Ascending aorta (tissue), 2 donors: ENCODE results near the gene SURF1. TPM values are rescaled to one million over a fixed set of nuclear protein-coding genes. Genes with fewer than 3 reads are reported as not detected.

ENCODE experiments used
- DNase-seq, 2 donors: peaks; one replicate each; pipeline ENCODE4 v3.0.0-alpha.2; 2019; ENCODE audit warnings: low spot score in 2 of 2
- H3K27ac ChIP-seq, 2 donors: fragments of 200-600 bp; sonication (generic); one replicate each; pipeline ENCODE4 v1.5.1; 2016 to 2017; ENCODE audit warnings: mild to moderate bottlenecking in 1 of 2
- H3K27me3 ChIP-seq: fragments of 200-600 bp; sonication (generic); one replicate; pipeline ENCODE4 v1.5.1; 2017
- H3K36me3 ChIP-seq, 2 donors: fragments of 200-600 bp; sonication (generic); one replicate each; pipeline ENCODE4 v1.5.1; 2016
- H3K4me1 ChIP-seq, 2 donors: fragments of 200-600 bp; sonication (generic); one replicate each; pipeline ENCODE4 v1.5.1; 2016 to 2017; ENCODE audit warnings: mild to moderate bottlenecking in 1 of 2
- H3K4me3 ChIP-seq, 2 donors: fragments of 200-600 bp; sonication (generic); one replicate each; pipeline ENCODE4 v1.5.1; 2016 to 2017; ENCODE audit warnings: mild to moderate bottlenecking in 1 of 2
- H3K9me3 ChIP-seq, 2 donors: fragments of 200-600 bp; sonication (generic); one replicate each; pipeline ENCODE4 v1.5.1; 2016
- intact Hi-C: fragments of 100-400 bp; cut with DNase I; formaldehyde crosslinking; loops from one replicate; pipeline ENCODE4 v1.15.1; 2023
- total RNA-seq: library from RNA; depleted of rRNA; stranded (reverse); fragments of >200 nt; gene quantifications from one replicate; pipeline ENCODE4 v1.1.0, GENCODE V29; 2016
- TF ChIP-seq, protein P1 (sequence below), 3 experiments: fragments of 200-600 bp in 2 of 3; fragments of 450-650 bp in 1 of 3; sonication (generic) in 2 of 3; IDR thresholded peaks; one replicate each; pipeline ENCODE4 v1.5.1; 2016 to 2019; ENCODE audit warnings: antibody characterized with exemption in 3 of 3, mild to moderate bottlenecking in 1 of 3, moderate library complexity in 1 of 3

SURF1 gene
- total RNA-seq, 1 donor from 2014 or later, result 19.9 TPM

DNA sequence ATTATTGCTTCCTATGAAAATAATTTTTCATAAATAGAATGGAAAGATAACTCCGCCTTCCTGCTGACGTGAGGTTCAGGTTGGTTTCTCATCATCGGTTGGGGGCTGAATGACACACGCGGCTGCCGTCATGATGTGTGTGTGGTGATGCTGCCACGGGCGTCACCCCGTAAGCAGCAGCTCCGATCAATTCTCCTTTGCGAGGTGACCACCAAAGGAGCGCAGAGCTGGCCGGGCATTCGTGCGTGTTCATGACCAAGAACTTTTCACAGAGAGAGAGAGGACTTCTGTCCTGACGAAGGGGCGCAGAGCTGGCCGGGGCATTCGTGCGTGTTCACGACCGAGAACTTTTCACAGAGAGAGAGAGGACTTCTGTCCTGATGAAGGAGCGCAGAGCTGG is 50.6 kb downstream of the SURF1 start:
- DNase-seq, result no peak
- Histone ChIP-seq H3K27me3 (no peaks in the 10 kb centered on the region), H3K4me1 (no peaks in the 10 kb centered on the region), H3K27ac (no peak overlapping the region), H3K36me3 (no peaks in the 10 kb centered on the region), H3K9me3 (no peaks in the 10 kb centered on the region), H3K4me3 (no peak overlapping the region)
- TF ChIP-seq, protein P1, sequence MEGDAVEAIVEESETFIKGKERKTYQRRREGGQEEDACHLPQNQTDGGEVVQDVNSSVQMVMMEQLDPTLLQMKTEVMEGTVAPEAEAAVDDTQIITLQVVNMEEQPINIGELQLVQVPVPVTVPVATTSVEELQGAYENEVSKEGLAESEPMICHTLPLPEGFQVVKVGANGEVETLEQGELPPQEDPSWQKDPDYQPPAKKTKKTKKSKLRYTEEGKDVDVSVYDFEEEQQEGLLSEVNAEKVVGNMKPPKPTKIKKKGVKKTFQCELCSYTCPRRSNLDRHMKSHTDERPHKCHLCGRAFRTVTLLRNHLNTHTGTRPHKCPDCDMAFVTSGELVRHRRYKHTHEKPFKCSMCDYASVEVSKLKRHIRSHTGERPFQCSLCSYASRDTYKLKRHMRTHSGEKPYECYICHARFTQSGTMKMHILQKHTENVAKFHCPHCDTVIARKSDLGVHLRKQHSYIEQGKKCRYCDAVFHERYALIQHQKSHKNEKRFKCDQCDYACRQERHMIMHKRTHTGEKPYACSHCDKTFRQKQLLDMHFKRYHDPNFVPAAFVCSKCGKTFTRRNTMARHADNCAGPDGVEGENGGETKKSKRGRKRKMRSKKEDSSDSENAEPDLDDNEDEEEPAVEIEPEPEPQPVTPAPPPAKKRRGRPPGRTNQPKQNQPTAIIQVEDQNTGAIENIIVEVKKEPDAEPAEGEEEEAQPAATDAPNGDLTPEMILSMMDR (IDR thresholded peaks at IDR 0.05), result no peak
- intact Hi-C loops, result no loop called here

DNA sequence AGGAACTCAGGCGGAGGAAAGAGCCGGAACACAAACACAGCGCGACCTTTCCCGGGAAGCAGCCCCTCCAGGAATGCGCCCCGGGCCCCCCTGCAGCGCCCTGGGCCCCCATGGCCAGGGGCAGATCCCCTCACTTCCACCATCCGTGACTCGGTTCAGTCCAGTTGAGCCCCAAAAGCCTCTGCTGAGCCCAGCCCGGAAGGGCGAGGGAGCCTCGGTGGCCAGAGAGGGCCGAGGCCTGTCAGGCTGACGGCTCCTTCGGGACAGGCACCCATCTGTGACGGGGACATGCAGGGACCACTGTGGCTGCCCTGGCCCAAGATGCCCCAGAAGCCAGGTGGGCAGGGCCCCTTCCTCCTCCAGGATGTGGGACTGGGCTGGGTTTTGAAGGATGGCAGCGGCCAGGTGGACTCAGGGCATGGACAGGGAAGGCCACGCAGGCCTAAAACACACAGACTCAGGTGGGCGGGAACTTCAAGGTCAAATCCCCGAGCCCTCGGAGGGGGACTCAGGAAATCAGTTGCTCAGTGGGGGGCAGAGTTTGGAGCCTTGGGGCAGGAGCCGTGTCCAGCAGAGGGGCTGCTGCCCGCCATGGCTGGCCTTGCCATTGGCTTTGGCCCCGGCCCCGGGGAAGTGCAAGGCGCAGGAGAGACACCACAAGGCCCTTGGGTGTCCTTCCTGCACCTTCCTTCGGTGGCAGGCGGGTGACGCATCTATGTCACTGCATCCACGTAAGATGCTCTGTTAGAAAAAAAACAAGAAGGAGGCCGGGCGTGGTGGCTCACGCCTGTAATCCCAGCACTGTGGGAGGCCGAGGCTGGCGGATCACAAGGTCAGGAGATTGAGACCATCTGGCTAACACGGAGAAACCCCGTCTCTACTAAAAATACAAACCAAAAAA is 51.6 kb downstream of the SURF1 start:
- DNase-seq, result peak in 1 of 2 donors; percentile 43
- Histone ChIP-seq H3K4me1 (no peaks in the 10 kb centered on the region), H3K9me3 (no peaks in the 10 kb centered on the region), H3K36me3 (no peaks in the 10 kb centered on the region), H3K27me3 (no peaks in the 10 kb centered on the region), H3K27ac (no peak overlapping the region), H3K4me3 (no peak overlapping the region)
- TF ChIP-seq, protein P1 (IDR thresholded peaks at IDR 0.05), result no peak
- intact Hi-C loops, result no loop called here

GRCh38 chr9:133304158-133304470 is 52.2 kb downstream of the SURF1 start:
- TF ChIP-seq, protein P1 (IDR thresholded peaks at IDR 0.05), result no peak
- Histone ChIP-seq H3K9me3 (no peaks in the 10 kb centered on the region), H3K27ac (no peak overlapping the region), H3K36me3 (no peaks in the 10 kb centered on the region), H3K4me3 (no peak overlapping the region), H3K4me1 (no peaks in the 10 kb centered on the region), H3K27me3 (no peaks in the 10 kb centered on the region)
- DNase-seq, result no peak
- intact Hi-C loops, result no loop called here

DNA sequence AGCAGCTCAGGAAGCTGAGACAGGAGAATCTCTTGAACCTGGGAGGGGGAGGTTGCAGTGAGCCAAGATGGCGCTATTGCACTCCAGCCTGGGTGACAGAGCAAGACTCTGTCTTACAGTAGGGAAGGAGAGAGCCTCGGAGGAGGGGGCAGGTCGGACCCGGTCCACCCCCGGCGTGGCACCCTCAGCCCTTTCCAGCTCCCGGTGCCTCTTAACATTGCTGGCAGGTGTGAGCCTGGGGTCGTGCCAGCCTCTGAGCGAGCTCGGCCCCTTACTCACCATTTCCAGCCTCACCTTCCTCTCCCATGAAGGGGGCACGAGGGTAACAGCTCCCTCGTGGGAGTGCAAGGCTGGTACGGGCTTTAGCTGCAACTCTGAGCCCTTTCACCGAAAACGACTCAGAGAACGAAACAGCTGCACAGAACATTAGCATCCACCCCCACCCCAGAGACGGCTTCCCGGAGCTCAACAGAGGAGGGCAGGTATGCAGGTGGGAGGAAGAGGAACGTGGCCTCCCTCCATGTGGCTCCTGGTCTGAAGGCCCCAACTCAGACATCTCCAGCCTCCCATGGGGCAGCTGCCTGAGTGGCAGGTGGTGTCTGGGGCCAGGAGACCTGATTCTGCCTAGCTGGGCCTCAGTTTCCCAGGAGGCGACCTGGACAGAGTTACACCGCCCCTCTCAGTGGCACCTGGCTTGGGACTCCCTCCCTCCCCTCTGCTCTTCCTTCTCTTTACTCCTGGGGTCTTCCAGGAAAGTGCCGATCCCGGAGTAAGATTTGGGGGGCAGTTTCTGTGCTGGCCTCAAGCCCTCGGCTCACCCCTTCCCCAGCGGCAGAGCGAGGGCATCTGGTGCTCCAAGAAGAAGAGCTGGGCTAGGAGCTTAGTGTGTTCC is 52.8 kb downstream of the SURF1 start:
- intact Hi-C loops, result no loop called here
- H3K9me3 ChIP-seq, result no peaks in the 10 kb centered on the region
- no peaks in the 10 kb centered on the region for H3K36me3 ChIP-seq
- H3K4me1 ChIP-seq, result no peaks in the 10 kb centered on the region
- no peak for DNase-seq
- H3K4me3 ChIP-seq, result no peak overlapping the region
- H3K27ac ChIP-seq, result no peak overlapping the region
- H3K27me3 ChIP-seq, result no peaks in the 10 kb centered on the region
- TF ChIP-seq, protein P1 (IDR thresholded peaks at IDR 0.05), result no peak

Other genes with a start within 250 kb of the SURF1 start
- gene RALGDS, start 235.2 kb downstream of the SURF1 start, total RNA-seq, result 53.9 TPM
- gene GBGT1, start 192.6 kb downstream of the SURF1 start, total RNA-seq, result 13.4 TPM
- gene OBP2B, start 147.2 kb downstream of the SURF1 start, total RNA-seq, result not detected
- 4.8 TPM for gene ABO, start 81.3 kb downstream of the SURF1 start, total RNA-seq
- 5.3 TPM for gene SURF6, start 20.3 kb downstream of the SURF1 start, total RNA-seq
- 52.2 TPM for gene MED22, start 8.4 kb downstream of the SURF1 start, total RNA-seq
- gene RPL7A, start 8.3 kb downstream of the SURF1 start, total RNA-seq, result 1,203 TPM
- 4.4 TPM for gene SURF2, start 63 bp upstream of the SURF1 start, total RNA-seq
- 161 TPM for gene SURF4, start 19.6 kb upstream of the SURF1 start, total RNA-seq
- not detected for gene STKLD1, start 19.9 kb upstream of the SURF1 start, total RNA-seq
- 29.4 TPM for gene REXO4, start 61.5 kb upstream of the SURF1 start, total RNA-seq
- gene ADAMTS13, start 65.9 kb upstream of the SURF1 start, total RNA-seq, result 3.5 TPM
- gene CACFD1, start 103.5 kb upstream of the SURF1 start, total RNA-seq, result 24.8 TPM
- 8.7 TPM for gene SLC2A6, start 122.6 kb upstream of the SURF1 start, total RNA-seq
- not detected for gene MYMK, start 168.5 kb upstream of the SURF1 start, total RNA-seq
- gene ADAMTSL2, start 178.2 kb upstream of the SURF1 start, total RNA-seq, result 3.4 TPM